Spinal cord (tissue), 10 donors: Measurements from ENCODE around the gene COG4. TPM values are rescaled to one million over a fixed set of nuclear protein-coding genes. Genes with fewer than 3 reads are reported as not detected.

Experiments
- DNase-seq, 6 donors: peaks; one replicate each; pipeline versions ENCODE4 v3.0.0 to v3.0.0-alpha.2; 2013 to 2015; ENCODE audit warnings: low spot score in 6 of 6, low read depth in 4 of 6
- H3K27ac ChIP-seq: one replicate; pipeline ENCODE4 v1.5.1; 2013; ENCODE audit warnings: low read depth, low read length, control low read depth
- H3K27me3 ChIP-seq: one replicate; pipeline ENCODE4 v1.6.1; 2013; ENCODE audit warnings: low read length; ENCODE audit not compliant: control insufficient read depth, insufficient read depth
- H3K36me3 ChIP-seq: one replicate; pipeline ENCODE4 v1.6.1; 2013; ENCODE audit warnings: low read length; ENCODE audit not compliant: control insufficient read depth, insufficient read depth
- H3K4me1 ChIP-seq: one replicate; pipeline ENCODE4 v1.6.1; 2013; ENCODE audit warnings: low read length; ENCODE audit not compliant: control insufficient read depth, insufficient read depth
- H3K4me3 ChIP-seq: one replicate; pipeline ENCODE4 v1.5.1; 2013; ENCODE audit warnings: low read depth, low read length, control low read depth
- H3K9me3 ChIP-seq: one replicate; pipeline ENCODE4 v1.6.1; 2013; ENCODE audit warnings: low read length; ENCODE audit not compliant: control insufficient read depth, insufficient read depth
- WGBS: methylation state at CpG from one replicate; pipeline ENCODE4 v1.1.5; 2013; ENCODE audit warnings: missing lambda C conversion rate; ENCODE audit not compliant: insufficient coverage; 5-methylcytosine and 5-hydroxymethylcytosine counted together
- polyA plus RNA-seq, 2 donors: library from polyadenylated mRNA; unstranded; fragments of 120-200 nt; gene quantifications; one replicate each; pipeline ENCODE4 v1.2.1, GENCODE V29; 2013; ENCODE audit not compliant: insufficient read length in 2 of 2
- total RNA-seq, 2 donors: library from RNA; depleted of rRNA in 1 of 2; stranded (reverse); fragments of 120-200 nt in 1 of 2; fragments of >200 nt in 1 of 2; gene quantifications; one replicate each; pipeline versions ENCODE4 v1.2.3 to v1.2.4, GENCODE V29; 2013 to 2014
- donor health status: healthy.

The COG4 gene
- total and polyA plus RNA-seq, 4 donors: 34.6 to 76.1 (median 69.3) TPM

- DNase-seq: no peak
- Histone ChIP-seq H3K27ac (no peak overlapping the region), H3K9me3 (no peaks in the 10 kb centered on the region), H3K36me3 (peaks cover 82% of the 10 kb centered on the region), H3K27me3 (no peaks in the 10 kb centered on the region), H3K4me3 (no peak overlapping the region), H3K4me1 (peaks cover 11% of the 10 kb centered on the region)
- WGBS: 92% methylated on average over 22 of the region's 22 CpGs
Measured at GRCh38 chr16:70474320-70475053, 48.9 kb downstream of the COG4 start.

GRCh38 chr16:70473446-70474319 lies 49.7 kb downstream of the COG4 start:
- Histone ChIP-seq H3K4me3 (no peak overlapping the region), H3K9me3 (no peaks in the 10 kb centered on the region), H3K4me1 (peaks cover 5% of the 10 kb centered on the region), H3K36me3 (peaks cover 80% of the 10 kb centered on the region), H3K27ac (no peak overlapping the region), H3K27me3 (no peaks in the 10 kb centered on the region)
- DNase-seq: no peak
- WGBS: 90% methylated on average over 19 of the region's 21 CpGs

- WGBS: 79% methylated on average over 28 of the region's 28 CpGs
- Histone ChIP-seq H3K36me3 (peaks cover 74% of the 10 kb centered on the region), H3K27ac (no peak overlapping the region), H3K27me3 (no peaks in the 10 kb centered on the region), H3K4me1 (no peaks in the 10 kb centered on the region), H3K4me3 (no peak overlapping the region), H3K9me3 (no peaks in the 10 kb centered on the region)
- DNase-seq: no peak
Measured at GRCh38 chr16:70472786-70473433, 50.4 kb downstream of the COG4 start.

- Histone ChIP-seq H3K4me1 (no peaks in the 10 kb centered on the region), H3K27me3 (no peaks in the 10 kb centered on the region), H3K27ac (no peak overlapping the region), H3K36me3 (peaks cover 81% of the 10 kb centered on the region), H3K9me3 (no peaks in the 10 kb centered on the region), H3K4me3 (no peak overlapping the region)
- WGBS: 62% methylated on average over 14 of the region's 17 CpGs
- peak in 1 of 6 donors; percentile 16 for DNase-seq
Measured at GRCh38 chr16:70470927-70471341, 52.4 kb downstream of the COG4 start.

GRCh38 chr16:70470141-70470926 lies 53.0 kb downstream of the COG4 start:
- Histone ChIP-seq H3K9me3 (no peaks in the 10 kb centered on the region), H3K4me1 (no peaks in the 10 kb centered on the region), H3K27me3 (no peaks in the 10 kb centered on the region), H3K4me3 (no peak overlapping the region), H3K27ac (no peak overlapping the region), H3K36me3 (peaks cover 77% of the 10 kb centered on the region)
- no peak for DNase-seq
- 88% methylated on average over 9 of the region's 10 CpGs for WGBS

GRCh38 chr16:70468776-70469525 lies 54.4 kb downstream of the COG4 start:
- 89% methylated on average over 13 of the region's 16 CpGs for WGBS
- H3K4me1 ChIP-seq: no peaks in the 10 kb centered on the region

GRCh38 chr16:70467608-70468007 lies 55.7 kb downstream of the COG4 start:
- Histone ChIP-seq H3K4me1 (no peaks in the 10 kb centered on the region), H3K36me3 (peaks cover 66% of the 10 kb centered on the region), H3K9me3 (no peaks in the 10 kb centered on the region), H3K27me3 (no peaks in the 10 kb centered on the region), H3K27ac (no peak overlapping the region), H3K4me3 (no peak overlapping the region)
- DNase-seq: no peak
- WGBS: 91% methylated on average over 8 of the region's 8 CpGs

More at GRCh38 chr16:70468776-70469525, 54.4 kb downstream of the COG4 start:
- no peak overlapping the region for H3K27ac ChIP-seq
- no peaks in the 10 kb centered on the region for H3K27me3 ChIP-seq
- H3K36me3 ChIP-seq: peaks cover 70% of the 10 kb centered on the region
- no peak overlapping the region for H3K4me3 ChIP-seq
- no peak for DNase-seq
- H3K9me3 ChIP-seq: no peaks in the 10 kb centered on the region

- H3K4me1 ChIP-seq: no peaks in the 10 kb centered on the region
- no peaks in the 10 kb centered on the region for H3K9me3 ChIP-seq
- DNase-seq: no peak
- H3K27me3 ChIP-seq: no peaks in the 10 kb centered on the region
- peaks cover 61% of the 10 kb centered on the region for H3K36me3 ChIP-seq
- whole genome bisulfite sequencing: 87% methylated on average over 11 of the region's 11 CpGs
- H3K4me3 ChIP-seq: no peak overlapping the region
- no peak overlapping the region for H3K27ac ChIP-seq
Measured at GRCh38 chr16:70467113-70467512, 56.2 kb downstream of the COG4 start.

GRCh38 chr16:70466805-70467076 lies 56.6 kb downstream of the COG4 start:
- H3K27me3 ChIP-seq: no peaks in the 10 kb centered on the region
- H3K4me3 ChIP-seq: no peak overlapping the region
- no peaks in the 10 kb centered on the region for H3K9me3 ChIP-seq
- H3K36me3 ChIP-seq: peaks cover 58% of the 10 kb centered on the region
- H3K4me1 ChIP-seq: no peaks in the 10 kb centered on the region
- DNase-seq: no peak
- no peak overlapping the region for H3K27ac ChIP-seq
- WGBS: 84% methylated on average over 6 of the region's 7 CpGs
